ENCODE data around the gene PAXX.

GRCh38 chr9:137002646-137003041 lies 10.4 kb downstream of the PAXX start:
- no peak for TF ChIP-seq CTCF (IDR thresholded peaks at IDR 0.05; ENCODE audit: poor library complexity, severe bottlenecking)
- no peak for TF ChIP-seq SMC3 (conservative IDR thresholded peaks at IDR 0.05; ENCODE audit: poor library complexity)
- no peak for TF ChIP-seq MXI1 (conservative IDR thresholded peaks at IDR 0.05; ENCODE audit: poor library complexity, severe bottlenecking)
- no peak for TF ChIP-seq RAD21 (conservative IDR thresholded peaks at IDR 0.05)

Data from neural cell (in vitro differentiated cells).